ENCODE measurements around the gene CLCN6.

CLCN6 gene

GRCh38 chr1:11880181-11880575 lies 74.2 kb downstream of the CLCN6 start:
- DNase-seq (ENCODE audit: low spot score), result peak; percentile 10

GRCh38 chr1:11880911-11881748 lies 75.1 kb downstream of the CLCN6 start:
- peak; percentile 10 for DNase-seq (ENCODE audit: low spot score)

GRCh38 chr1:11881749-11882441 lies 75.9 kb downstream of the CLCN6 start:
- DNase-seq (ENCODE audit: low spot score), result no peak

GRCh38 chr1:11882814-11883538 lies 77.0 kb downstream of the CLCN6 start:
- no peak for DNase-seq (ENCODE audit: low spot score)

DNA sequence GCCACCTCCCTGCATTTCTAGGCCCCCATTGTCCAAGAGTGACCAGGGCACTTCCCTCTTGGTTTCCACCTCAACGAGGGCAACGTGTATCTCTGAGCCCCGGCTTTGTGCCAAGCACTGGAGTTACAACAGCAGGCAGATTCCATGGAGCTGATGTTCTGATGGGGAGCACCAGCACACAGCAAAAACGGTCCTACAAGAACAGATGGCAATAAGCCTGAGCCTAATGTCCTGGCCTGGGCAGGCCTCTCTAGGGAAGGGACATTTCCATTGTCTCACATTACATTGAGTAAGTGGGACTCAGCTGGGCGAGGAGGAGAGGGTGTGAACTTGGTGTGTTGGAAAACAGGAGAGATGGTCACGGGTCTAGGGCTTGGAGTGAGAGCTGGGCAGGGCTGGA lies 79.9 kb downstream of the CLCN6 start:
- no peak for DNase-seq (ENCODE audit: low spot score)

DNA sequence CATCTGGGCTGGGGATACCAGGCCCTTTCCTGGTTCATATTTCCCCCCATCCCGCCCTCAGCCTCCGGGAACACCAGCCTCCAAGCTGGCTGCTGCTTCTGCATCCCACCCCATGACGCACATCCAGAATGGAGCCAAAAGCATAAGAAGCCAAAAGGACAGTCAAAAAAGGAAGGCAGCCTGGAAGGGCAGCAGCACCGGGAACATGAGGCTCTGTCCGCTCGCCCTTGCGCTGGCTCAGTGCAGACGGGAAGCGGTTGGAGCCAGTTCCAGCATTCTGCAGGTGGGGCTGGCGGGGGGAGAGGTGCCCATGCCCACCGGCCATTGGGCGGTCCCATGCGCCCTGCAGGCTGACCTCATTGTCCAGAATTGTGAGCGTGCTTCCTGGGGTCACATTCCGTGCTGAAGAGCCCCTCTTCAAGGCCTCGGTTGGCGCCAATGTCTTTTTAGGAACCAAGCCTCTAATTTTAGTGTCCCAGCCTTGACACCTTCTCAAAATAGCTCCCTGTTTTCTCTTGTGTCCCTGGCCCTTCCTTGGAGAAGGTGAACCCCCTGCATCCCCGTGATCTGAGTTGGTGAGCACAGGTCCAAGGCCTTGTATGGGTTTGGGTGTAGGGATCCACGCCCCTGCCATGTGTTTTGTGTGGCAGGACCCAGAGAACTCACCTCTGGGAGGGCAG lies 81.1 kb downstream of the CLCN6 start:
- no peak for DNase-seq (ENCODE audit: low spot score)

GRCh38 chr1:11887666-11888007 lies 81.6 kb downstream of the CLCN6 start:
- no peak for DNase-seq (ENCODE audit: low spot score)

DNA sequence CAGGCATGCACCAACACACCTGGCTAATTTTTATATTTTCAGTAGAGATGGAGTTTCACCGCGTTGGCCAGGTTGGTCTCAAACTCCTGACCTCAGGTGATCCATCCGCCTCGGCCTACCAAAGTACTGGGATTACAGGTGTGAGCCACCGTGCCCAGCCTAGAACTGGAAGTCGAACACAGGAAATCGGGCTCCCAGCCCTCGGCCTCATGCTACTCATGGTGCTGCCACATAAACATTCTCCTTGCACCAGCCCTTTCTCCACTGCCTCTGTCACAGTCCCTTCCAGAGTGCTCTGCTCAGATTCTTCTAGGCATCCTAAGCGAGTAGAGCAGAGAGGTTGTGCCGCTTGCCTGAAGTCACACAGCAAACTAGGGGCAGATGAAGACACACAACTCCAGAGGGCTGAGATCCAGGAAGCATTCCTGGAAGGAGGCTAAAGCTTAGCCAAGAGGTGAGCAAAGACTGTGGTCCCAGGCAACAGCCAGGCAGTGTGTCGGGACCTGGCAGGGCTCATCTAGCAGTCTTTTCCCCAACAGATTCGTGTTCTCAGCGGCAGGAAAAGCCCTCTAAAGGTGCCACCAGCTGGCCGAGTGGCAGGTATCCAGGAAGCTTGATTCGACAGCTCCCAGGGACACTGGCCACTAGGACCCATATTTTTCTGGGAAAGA lies 82.3 kb downstream of the CLCN6 start:
- no peak for DNase-seq (ENCODE audit: low spot score)

DNA sequence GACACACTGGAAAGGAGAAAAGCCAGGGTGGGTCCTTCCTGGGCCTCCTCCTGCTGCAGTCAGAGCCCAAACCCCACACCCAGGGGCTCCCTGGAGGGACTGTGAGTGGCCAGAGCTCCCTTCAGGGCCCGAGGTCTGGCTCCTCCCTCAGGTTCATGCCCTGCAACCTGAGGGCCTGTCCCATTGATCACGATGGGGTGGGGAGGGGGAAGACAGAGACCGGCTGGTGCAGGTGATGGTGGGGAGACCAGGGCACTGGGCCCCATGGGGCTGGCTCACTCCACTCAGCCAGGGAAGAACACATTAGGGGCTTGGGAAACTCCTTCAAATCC lies 82.9 kb downstream of the CLCN6 start:
- no peak for DNase-seq (ENCODE audit: low spot score)

DNA sequence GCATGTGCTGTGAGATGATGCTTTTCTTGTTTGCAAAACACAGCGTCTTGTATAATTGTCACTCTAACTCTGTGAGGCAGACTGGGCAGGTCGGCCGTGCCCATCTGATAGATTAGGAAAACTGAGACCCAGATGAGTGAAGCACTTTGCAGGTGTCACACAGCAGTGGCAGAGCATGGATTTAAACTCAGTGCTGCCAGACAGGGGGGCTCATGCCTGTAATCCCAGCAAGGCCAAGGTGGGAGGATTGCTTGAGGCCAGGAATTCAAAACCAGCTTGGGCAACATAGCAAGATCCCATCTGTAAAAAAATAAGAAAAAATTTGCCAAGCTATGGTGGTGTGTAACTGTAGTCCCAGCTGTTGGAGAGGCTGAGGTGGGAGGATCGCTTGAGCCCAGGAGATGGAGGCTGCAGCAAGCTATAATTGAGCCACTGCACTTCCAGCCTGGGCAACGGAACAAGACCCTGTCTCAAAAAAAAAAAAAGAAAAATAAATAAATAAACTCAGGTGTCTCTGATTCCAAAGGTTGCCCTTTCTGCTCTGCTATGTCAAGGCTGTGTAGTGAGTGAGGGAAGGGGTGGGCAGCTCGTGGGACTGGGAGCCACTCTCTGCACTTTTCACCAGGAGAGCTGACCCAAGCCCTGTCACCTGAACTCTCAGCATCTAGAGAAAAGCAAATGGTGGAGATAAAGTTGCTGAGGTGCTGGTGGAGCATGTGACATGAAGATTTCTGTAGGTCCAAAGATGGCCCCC lies 85.6 kb downstream of the CLCN6 start:
- DNase-seq (ENCODE audit: low spot score), result no peak

All from D341Med (cell line).